Measurements from ENCODE around the gene RPH3AL.
A peak's percentile ranks its signal among the peaks of the same experiment; 100 is the strongest.
"Not testable (repeated sequence)": the region's sequence is repeated elsewhere in the genome, so short reads cannot be mapped to it uniquely, and the experiment has no call there.

RPH3AL gene

DNA sequence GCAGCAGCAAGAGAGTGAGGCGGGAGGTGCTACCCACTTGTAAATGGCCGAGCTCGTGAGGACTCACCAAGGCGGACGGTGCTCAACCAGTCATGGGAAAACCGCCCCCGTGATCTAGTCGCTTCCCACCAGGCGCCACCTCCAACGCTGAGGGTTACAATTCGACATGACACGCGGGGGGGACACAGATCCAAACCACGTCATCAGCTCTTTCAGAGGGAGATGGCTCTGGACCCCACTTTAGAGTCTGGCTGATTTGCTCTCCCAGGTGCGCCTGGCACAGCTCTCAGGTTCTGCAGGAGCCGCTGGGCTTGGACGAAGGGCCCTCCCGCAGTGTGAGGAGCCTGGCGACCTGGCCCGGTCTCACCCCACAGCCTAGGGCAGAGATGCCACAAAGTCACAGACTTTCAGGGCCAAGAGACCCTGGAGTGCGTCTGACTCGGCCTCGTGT lies 150.1 kb downstream of the RPH3AL start:
- DNase-seq (ENCODE audit: low spot score), result no peak

DNA sequence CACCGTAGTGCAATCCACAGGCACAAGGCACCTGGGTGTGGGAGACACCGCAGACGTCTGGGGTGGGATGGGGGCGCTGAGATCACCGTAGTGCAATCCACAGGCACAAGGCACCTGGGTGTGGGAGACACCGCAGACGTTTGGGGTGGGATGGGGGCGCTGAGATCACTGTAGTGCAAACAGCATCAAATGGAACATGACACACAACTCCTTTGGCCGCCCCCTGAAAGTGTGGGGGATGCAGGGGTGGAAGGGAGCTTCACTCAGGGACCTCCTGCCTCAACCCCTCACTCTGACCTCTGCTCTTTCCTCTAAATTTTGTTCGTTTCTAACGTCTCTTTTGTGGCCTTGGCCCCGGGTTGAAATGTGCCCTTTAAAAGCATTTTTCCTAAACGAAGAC lies 150.9 kb downstream of the RPH3AL start:
- not testable (repeated sequence) for DNase-seq (ENCODE audit: low spot score)

GRCh38 chr17:201257-201656 lies 151.3 kb downstream of the RPH3AL start:
- DNase-seq (ENCODE audit: low spot score), result not testable (repeated sequence)

DNA sequence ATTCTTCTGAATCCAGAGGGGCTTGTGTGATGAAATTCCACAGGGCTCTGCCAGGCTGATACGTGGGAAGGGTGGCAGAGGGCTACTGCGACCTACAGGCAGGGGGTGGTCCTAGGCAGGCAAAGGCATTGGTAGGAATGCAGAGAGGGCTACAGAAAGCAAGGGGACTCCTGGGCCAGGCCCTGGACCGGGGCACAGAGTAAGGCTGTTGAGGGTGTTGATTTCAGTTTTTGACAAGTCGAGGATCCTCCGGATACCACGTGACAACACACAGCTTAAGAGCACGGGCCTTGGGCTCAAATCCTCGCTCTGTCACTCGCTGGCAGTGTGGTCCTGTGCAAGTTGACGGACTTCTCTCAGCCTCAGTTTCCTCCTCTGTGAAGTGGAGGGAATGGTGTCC lies 152.0 kb downstream of the RPH3AL start:
- DNase-seq (ENCODE audit: low spot score), result no peak

DNA sequence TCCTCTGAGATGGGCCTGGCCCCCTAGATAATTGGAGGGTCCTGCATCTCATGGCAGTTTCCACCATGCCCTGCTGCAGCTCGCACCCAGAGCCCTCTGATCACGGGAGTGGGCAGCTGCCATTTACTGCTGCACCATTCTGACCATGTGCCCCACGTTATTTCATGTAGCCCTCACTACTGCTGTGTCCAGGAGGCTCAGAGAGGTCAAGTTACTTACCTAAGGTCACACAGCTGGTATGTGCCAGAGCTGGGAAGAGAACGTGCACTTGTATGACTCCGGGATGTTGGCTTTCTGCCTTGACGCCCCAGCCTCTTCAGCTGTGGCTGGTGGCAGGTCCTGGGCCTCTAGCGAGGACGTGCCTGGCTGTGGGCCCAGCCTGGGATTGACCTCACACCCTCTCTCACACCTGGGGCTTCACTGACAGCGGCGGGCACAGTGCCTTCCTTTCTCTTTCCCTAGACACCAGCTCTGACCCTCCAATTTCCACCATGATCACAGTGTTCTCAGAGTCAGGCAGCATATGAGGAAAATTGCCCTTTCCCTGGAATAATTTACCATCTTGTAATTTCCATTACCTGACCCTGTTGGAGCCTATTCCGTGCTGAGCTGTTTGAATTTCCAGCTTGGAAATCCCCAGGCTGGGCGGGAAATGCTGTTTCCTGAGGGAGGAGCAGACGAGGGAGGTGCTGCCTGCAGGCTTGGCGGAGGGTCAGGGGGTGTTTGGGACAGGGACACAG lies 152.6 kb downstream of the RPH3AL start:
- no peak for DNase-seq (ENCODE audit: low spot score)

DNA sequence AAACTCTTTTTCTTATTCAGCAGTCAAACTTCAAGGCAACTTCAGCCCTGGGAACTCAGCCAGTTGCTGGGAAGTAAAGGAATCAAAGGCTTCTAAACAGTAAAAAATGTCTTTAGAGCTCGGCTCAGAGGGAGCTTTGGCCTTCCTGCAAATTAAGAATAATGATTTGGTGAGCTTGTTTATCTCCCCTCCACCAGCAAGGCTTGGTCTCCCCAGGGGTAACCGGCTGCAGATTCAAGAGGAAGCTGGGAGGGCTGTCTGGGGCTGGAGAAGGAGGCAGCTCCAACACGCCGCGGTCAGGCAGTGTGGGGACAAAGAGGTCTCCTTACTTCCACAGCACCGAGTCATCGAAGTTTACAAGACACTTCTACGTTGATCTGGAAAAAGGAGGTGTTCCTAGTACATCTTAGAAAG lies 153.4 kb downstream of the RPH3AL start:
- DNase-seq (ENCODE audit: low spot score), result no peak

DNA sequence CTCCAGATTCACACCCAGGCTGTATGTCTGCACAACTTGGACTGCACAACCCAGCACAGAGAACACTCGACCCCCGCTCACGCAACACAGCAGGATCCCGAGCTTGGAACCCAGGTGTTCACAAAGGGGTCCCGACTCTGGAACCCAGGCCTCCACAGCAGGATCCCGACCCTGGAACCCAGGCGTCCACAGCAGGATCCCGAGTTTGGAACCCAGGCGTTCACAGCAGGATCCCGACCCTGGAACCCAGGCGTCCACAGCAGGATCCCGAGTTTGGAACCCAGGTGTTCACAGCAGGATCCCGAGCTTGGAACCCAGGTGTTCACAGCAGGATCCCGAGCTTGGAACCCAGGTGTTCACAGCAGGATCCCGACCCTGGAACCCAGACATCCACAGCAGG lies 154.4 kb downstream of the RPH3AL start:
- DNase-seq (ENCODE audit: low spot score), result not testable (repeated sequence)

DNA sequence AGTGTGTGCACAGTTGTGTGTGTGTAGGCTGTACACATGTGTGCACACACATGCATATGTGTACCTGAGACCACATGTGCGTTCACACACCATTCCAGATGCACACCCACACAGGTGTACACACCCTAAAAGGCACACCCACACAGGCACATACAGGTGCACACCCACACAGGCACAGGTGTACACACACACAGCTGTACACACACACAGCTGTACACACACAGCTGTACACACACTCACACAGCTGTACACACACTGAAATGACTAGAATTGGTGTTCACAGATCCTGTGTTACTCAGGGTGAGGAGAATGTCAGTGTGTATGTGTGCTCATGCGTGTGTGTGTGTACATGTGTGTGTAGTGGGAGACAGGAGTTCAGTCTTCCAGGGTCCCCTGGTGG lies 155.3 kb downstream of the RPH3AL start:
- DNase-seq (ENCODE audit: low spot score), result no peak

GRCh38 chr17:194828-195602 lies 157.6 kb downstream of the RPH3AL start:
- DNase-seq (ENCODE audit: low spot score), result no peak

DNA sequence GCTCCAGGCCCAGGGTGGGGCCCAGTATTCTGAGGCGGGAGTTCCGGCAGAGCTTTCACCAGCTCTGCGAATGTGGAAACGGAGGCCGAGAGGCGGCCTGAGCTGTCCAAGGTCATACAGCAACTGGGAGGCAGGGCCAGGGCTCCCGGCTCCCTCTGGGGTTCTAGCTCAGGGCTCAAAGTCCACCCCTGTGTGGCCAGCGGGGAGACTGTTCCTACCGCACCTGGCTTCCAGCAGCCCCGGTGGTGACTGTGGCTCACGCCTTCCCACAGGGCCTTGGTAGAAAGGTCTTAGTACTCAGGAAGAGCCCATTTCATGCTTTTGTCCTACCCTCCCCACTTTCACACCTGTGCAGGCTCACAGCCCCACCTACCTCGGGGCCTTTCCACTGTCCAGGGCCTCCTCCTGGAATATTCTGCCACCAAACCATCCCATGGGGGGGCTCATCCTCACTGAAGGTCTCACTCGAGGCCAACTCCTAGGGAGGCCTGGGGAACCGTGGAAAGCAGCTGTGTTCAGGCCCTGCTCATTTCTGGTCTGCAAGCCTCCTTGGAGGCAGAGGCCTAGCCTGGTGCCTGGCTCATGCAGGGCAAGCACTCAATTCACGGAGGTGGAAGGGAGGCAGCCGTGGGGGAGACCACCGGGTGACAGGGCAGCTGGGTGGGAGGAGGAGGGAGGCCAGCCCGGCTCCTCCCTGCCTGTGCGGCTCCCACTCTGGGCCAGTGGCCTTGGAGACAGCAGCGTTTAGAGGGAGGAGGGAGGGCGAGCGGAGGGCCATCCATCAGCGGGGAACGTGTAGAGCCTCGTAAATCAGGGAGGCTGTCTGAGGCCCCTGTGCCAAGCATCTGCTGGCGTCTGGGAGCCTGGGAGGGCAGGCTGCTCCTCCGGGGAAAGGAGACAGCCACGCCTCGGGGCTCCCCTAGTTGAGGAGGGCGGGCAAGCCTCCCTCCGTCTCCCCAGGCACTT lies 158.5 kb downstream of the RPH3AL start:
- DNase-seq (ENCODE audit: low spot score), result peak; percentile 82

DNA sequence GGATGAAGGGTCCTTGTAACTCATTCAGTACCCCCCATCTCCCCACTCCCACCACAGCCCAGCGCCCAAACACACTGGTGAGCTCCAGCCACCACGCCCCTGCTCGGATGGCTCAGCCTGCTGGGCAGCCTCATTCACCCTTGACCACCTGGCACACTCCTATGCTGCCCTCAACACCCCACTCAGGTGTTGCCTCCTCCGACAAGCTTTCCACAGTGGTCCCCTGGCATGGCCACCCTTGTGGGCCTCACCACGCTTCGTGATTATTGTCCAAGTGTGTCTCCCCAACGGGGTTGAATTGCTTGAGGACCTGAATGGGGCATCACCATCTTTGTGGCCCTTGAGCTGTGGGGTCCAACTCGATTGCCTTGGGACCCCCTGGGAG lies 159.2 kb downstream of the RPH3AL start:
- no peak for DNase-seq (ENCODE audit: low spot score)

- no peak for DNase-seq (ENCODE audit: low spot score)
Measured at GRCh38 chr17:192666-193425, 159.8 kb downstream of the RPH3AL start.

DNA sequence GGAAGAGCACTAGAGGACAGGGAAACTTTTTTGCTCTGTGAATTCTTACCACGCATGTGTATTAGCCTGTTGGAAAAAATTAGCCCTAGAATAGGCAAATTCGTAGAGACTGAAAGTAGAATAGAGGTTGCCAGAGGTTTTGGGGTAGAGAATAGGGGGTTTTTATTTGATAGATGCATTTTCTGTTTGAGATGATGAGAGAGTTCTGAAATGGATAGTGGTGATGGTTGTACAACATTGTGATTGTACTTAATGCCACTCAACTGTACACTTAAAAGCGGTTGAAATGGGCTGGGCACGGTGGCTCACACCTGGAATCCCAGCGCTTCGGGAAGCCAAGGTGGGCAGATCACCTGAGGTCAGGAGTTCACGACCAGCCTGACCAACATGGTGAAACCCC lies 163.2 kb downstream of the RPH3AL start:
- no peak for DNase-seq (ENCODE audit: low spot score)

GRCh38 chr17:187130-187529 lies 165.5 kb downstream of the RPH3AL start:
- peak; percentile 60 for DNase-seq (ENCODE audit: low spot score)

- no peak for DNase-seq (ENCODE audit: low spot score)
Measured at GRCh38 chr17:185445-186138, 167.0 kb downstream of the RPH3AL start.

- no peak for DNase-seq (ENCODE audit: low spot score)
Measured at GRCh38 chr17:183021-183420, 169.6 kb downstream of the RPH3AL start.

DNA sequence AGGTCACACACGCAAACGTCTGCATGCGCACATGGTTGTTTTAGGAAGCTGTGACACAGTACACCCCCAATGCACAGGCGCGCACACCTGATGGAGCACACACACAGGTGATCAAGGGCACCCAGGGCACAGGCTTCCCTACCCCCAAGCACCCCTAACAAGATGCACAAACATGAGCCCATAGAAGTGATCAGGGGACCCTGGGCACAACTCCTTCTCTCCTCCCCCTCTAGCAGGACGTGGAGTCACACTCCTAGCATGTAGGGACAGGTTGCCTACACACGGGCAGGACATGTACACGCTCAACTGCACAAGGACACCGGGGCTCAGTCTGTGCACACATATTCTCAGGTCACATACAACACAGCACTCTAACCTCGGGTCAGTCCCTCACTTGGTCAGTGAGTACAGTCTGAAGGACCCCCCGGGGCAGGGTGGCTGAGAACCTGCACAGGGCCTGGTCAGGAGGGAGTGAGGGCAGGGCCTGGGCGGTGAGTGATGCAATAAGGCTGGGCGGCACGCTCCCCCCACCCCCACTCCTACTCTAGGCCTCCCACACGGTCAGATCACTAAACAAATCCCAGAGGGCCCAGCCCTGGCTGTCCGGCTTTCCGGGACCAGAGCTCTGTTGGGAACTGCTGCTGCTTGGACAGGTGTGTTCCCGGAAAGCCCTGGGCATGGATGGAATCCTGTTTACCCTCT lies 170.4 kb downstream of the RPH3AL start:
- peak; percentile 63 for DNase-seq (ENCODE audit: low spot score)

DNA sequence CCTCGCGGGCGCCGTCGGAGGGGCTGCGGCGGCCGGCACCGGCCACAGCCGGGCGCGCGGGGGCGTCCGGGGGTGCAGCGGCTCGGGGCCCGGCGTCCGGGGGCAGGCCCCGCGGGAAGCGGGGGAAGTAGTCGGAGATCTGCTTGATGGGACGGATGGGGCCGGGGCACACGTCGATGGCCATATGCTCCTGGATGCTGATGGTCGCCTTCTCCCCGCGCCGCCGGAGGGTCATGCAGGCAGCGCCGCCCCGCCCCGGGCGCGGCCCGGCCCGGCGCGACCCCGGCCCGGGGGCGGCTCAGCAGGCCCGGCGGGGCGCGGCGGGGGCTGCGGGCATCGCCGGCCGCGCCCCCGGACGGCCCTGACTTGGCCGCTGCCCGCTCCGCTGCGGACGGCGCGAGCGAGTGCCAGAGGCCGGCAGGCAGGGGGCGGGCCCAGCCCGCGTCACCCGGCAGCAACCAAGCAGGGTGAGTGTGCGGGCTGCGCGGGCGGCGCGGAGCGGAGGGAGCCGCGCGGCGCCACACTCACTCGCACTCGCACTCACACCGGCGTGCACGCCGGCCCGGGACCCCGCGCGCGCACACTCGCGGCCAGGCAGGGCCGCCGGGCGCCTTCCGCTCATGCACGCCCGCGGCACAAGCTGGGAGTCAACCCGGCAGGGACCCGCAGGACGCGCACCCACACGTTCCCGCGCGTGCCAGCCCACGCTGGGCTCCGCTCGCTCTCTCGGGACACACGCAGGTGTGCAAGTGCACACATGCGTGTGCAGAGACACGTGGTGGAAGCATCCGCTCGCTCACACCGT lies 171.2 kb downstream of the RPH3AL start, which contains the start of gene DOC2B:
DOC2B (minus strand) TSS at position 406 of the 805 bp plus-strand sequence; CDS start at position 235, 171 bp downstream.
- DNase-seq (ENCODE audit: low spot score), result no peak

All from SK-N-DZ (cell line).